GM18867 (cell line): Measurements from ENCODE around the gene IFNA8.
"Not testable (repeated sequence)": the region's sequence is repeated elsewhere in the genome, so short reads cannot be mapped to it uniquely, and the experiment has no call there.

Experiments used
- ATAC-seq: cut with Tn5 transposase; IDR thresholded peaks from one replicate; pipeline ENCODE4 v1.9.1; 2021; ENCODE audit warnings: mild to moderate bottlenecking, moderate library complexity; ENCODE audit not compliant: unreplicated experiment

IFNA8 gene

GRCh38 chr9:21415493-21416267, 6.8 kb downstream of the IFNA8 start:
- ATAC-seq = no peak

DNA sequence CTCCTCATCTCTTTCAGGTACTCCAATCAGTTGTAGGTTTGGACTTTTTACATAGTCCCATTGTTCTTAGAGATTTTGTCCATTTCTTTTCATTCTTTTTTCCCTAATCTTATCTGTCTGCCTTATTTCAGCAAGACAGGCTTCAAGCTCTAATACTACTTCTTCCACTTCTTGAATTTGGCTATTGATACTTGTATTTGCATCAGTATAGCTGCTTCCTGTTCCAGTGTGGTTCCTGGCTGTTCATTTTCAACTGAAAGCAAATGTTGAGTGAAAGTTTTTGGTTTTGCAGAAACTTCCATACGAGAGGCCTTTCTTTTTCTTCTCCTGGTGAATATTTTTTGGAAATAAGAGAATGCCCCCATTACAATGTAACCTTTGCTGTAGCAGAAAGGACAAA, 19.3 kb downstream of the IFNA8 start:
- ATAC-seq = peak; percentile 61

DNA sequence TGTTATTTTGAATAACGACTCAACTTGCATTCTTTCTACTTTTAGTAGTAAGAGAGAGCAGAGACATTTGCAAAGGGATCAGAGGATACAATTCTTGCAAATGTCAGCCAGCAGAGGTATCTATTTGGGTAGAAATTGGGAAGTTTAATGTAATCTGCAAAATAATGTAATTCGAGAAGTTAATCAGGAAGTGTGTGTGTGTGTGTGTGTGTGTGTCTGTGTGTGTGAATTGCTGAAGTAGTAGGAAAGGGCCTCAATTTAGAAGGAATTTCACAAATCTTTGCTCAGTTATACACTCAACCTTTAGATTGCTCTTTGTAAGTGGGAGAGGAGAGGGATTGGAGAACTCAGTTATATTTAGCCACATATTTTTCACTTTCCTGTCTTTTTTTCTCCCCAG, 20.3 kb downstream of the IFNA8 start:
- no peak for ATAC-seq

- ATAC-seq = peak; percentile 73
These were observed 23.9 kb downstream of the IFNA8 start for GRCh38 chr9:21432672-21433425.

DNA sequence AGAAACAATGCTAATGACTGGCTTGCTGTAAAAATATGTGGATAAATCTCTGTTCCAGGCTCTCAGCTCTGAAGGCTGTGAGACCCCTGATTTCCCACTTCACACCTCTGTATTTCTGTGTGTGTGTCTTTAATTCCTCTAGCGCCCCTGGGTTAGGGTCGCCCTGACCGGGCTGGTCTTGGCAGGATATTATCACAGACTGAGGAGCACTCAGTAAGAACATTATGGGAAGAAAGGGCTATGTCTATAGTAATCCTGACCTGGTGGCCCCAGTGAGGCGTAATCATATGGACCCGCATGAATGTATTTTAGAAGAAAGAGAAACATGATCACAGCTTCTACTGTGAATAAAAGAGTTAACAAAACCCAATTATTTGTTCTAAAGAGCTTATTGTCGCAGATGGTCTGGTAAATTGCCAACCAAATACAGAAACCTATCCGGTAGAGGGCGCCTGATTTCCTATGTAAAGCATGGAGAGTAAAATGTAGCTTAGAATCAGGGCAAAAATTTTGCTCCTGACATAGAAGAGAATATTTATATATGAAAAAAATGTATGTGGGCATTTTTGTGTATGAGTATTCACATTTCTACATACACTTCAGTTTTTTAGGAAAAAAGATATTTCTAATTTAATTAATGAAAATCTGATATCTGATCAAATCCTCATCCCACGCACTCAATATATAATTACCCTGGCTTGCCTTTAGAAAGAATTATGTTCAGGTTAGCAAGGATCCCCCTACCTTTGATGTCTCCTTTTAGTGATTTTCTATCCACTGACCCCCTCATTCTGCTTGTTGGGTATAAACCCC, 25.5 kb downstream of the IFNA8 start:
- ATAC-seq = peak; percentile 39

GRCh38 chr9:21435015-21435383, 26.1 kb downstream of the IFNA8 start:
- ATAC-seq = not testable (repeated sequence)

DNA sequence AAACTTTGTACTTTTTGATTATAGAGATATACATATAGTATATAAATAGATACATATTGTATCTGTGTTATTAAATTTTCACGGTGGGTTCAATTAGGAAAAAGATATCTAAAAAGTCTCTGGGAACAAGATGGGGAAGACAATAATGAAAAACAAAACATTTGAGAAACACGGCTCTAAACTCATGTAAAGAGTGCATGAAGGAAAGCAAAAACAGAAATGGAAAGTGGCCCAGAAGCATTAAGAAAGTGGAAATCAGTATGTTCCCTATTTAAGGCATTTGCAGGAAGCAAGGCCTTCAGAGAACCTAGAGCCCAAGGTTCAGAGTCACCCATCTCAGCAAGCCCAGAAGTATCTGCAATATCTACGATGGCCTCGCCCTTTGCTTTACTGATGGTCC, 31.2 kb downstream of the IFNA8 start, which contains the start of gene IFNA1:
TSS of gene IFNA1 (plus strand) at position 301 of the 400 bp plus-strand sequence. CDS start at position 370, 69 bp downstream.
- ATAC-seq = no peak

- ATAC-seq = peak; percentile 92
These were observed 35.1 kb downstream of the IFNA8 start for GRCh38 chr9:21443849-21444625.

DNA sequence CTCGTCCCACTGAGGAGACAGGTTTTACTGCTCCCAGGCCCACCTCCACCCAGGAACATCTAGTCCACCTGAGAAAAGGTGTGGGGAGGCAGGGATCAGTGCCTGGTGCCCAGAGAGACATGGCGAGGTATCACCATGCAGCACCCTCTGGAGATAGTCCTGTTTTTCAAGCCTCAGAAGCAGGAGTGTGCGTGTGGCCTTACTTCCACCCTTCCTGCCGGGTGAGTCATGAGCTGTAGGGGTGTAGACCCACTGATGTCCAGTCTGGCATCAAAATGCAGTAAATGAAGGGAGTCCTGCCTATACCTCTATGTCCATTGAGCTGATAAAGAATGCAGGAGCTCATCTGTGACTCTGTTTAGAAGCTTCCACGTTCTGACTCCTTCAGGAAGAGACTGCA, 40.4 kb downstream of the IFNA8 start:
- not testable (repeated sequence) for ATAC-seq

DNA sequence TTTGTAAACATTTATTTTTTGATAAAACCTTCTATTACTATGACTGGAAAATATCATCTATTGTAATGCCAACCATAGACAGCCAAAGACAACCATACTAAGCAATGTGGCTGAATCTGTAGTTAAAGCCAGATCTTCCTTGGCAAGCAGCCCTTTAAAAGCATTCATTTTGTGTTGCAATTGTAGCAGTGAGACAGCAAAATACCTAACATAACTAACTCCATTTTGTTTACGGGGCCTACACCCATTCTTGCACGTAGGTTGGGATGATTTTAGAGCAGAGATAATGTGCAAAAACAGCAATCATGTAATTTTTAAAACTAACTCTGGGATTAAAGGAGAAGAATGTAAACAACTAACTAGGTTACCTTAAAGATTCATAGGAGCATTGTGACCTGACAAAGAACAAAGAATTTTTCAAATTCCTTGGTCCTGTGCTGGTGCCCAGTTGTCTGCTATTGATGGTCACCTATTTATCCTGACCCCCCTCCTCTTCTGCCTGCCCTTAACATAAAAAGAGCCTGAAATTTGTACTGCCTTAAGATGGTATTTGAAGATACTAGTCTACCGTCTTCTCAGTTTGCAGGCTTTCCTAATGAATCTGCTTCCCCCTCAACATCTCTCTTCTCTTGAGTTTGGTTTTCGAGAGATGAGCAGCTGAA, 41.9 kb downstream of the IFNA8 start:
- ATAC-seq = no peak

- ATAC-seq = no peak
These were observed 43.8 kb downstream of the IFNA8 start for GRCh38 chr9:21452681-21453080.

- no peak for ATAC-seq
These were observed 45.2 kb downstream of the IFNA8 start for GRCh38 chr9:21454149-21454548.

- ATAC-seq = peak; percentile 94
These were observed 46.4 kb downstream of the IFNA8 start for GRCh38 chr9:21455320-21455719.
